ENCODE measurements around the gene POU2F2.
"Not testable (repeated sequence)": the region's sequence is repeated elsewhere in the genome, so short reads cannot be mapped to it uniquely, and the experiment has no call there.

POU2F2 gene

DNA sequence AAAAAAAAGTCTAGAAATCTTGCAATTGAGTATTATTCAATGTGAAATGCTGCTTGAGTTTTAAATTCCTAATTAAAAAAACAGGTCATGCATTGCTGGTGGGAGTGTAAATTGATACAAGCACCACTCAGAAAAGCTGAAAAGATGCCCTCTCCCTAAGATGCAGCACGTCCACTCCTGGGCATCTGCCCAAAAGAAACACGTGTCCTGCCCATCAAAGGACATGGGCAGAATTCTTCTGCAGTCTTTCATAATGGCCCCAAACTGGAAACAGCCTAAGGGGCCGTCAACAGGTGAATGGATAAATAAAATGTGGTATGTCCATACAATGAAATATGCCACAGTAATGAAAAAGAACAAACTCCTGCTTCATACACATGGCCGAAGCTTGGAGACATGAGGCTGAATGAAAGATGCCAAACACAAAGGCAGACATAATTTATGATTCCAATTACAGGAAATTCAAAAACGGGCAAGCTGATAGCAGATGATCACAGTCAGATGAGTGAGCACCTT is 7.8 kb downstream of the POU2F2 start:
- no peak for DNase-seq

DNA sequence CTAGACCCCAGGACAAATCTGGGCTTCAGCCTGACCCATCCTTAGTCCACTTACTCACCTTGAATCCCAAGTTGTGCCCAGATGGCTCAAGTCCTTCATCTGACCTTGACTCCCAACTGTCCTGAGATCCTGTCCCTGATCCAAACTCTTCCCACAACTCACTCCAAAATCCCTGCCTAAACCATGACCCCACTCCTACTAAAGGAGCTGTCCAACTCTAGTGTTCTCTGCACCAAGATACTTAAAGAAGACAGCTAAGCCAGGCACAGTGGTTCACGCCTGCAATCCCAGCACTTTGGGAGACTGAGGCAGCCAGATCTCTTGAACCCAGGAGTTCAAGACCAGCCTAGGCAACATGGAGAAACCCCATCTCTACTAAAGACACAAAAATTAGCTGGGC is 8.5 kb downstream of the POU2F2 start:
- no peak for DNase-seq

DNA sequence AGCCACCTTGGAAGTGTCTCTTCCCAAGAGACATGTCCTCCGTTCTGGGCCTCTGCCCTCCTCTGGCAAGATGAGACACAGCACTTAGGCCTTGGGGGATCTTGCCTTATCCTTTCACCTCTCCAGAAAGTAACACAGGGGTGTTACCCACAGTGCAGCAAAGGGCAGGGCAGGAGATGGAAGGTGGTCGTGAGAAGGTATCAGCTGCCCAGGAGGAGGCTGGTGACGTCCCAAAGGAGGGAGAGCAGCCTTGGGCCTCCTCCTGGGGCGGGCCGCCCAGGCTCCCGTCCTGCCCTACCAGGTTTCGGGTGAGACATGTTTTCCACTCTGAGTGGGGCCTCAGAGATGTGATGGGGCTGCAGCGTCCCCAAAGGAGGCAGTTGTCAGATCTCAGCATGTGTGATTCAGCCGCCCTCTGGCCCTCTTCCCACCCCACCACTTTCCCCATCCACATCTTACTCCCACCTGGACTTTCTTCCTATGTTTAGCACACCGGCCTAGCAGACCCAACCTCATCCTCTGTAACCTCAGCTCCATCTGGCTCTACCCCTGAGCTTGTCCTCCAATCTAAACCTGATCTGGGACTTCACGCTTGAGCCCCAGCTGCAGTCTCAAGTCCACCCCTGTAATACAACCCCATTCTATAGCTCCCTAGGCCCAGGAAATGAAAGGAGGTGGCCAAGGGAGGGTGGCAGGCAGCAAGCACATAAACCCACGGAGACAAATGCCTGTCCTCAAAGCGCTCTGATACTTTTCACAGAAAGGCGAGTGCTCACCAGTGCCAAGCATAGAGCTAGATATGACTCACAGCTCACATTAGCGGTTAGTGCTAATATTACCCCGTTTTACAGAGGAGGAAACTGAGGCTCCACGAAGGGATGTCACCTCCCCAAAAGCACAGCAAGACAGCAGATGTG is 9.3 kb downstream of the POU2F2 start:
- DNase-seq: no peak

- DNase-seq: no peak
Measured at GRCh38 chr19:42121656-42122069, 10.6 kb downstream of the POU2F2 start.

DNA sequence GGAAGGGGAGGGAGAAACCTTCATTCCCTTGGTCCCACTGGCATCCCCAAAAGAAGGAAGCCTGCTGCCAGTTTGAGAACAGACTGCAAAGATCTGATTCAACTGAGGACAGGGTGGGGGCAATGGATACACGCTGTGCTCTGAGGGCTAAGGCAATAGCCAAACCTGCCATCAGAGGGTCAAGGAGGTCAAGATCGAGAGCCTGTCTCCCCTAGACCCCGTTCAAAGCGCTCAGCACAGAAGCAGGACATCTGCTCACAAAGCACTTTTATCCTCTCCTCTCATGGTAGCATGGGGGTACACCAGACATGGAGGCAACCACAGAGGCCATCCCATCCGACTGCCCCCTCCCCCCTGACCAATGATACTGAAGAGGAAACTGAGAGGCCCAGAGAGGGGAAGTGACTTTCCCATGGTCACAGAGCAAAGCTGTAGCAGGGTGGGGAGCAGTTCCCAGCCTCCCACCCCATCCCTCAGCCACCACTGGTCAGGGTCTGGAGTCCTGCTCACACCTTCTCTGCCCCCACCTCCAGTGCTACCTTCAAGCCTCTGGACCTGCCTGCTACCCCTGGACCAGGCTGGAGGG is 11.1 kb downstream of the POU2F2 start:
- no peak for DNase-seq

DNA sequence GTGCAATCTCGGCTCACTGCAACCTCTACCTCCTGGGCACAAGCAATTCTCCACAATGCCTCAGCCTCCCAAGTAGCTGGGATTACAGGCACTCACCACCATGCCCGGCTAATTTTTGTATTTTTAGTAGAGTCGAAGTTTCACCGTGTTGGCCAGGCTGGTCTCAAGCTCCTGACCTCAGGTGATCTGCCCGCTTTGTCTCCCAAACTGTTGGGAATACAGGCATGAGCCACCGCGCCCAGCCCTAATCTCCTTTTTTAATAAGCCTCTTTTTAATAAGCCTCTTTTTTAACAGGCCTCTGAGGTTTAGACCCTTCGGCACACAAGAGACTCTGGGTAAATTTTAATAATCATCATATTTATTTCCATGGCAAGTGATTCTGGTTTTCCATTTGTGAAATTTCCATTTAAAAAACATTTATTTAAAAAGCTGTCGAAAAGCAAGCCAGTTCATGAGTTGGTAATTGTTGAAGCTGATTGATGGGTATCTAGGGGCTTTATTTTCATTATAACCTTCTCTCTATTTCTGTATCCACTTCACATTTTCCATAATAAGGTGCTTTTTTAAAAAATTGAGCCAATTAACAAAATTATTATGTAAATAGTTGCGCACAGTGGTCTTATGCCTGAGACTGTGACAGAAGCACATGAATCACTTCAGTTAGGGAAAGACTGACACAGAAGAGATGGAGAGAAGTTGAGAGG is 11.8 kb downstream of the POU2F2 start:
- DNase-seq: no peak

DNA sequence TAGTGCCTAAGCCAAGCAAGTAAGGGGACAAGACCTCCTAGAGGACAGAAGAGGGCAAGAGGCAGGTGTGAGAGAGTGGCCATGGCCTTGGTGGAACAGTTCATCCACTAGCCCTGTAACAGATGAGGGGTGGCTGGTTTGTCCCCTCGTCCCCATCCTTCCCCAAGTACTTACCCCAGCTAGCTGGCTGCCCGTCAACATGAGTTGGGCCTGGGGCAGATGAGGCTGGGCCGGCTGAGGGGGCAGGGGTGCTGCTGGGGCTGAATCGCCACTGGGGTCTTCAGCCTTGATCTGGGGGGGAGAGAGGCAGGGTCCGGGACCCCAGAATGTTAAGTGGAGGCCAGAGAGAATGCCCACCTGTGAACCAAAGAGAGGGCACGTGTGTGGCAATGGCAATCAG is 15.2 kb downstream of the POU2F2 start:
- DNase-seq: no peak

GRCh38 chr19:42116308-42117075 is 15.8 kb downstream of the POU2F2 start:
- DNase-seq: no peak

GRCh38 chr19:42115705-42116104 is 16.5 kb downstream of the POU2F2 start:
- DNase-seq: no peak

DNA sequence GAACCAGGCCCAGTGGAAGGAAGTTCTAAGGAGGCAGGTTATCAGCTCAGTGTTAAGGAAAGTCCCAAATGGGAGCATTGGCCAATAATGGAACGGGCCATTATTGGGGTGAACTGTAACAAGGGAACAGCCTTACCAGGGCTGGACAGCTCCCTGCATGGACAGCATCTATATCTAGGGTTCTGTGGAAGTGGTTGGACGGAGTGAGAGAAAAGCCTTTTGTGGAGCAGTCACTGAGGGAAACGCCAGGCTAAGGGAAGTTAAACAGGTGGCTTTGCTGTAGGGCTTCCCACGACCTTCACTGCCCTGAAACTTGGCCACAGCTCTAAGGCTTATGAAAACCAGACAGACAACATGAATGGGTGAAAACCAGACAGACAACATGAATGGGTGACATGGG is 17.0 kb downstream of the POU2F2 start:
- DNase-seq: no peak

DNA sequence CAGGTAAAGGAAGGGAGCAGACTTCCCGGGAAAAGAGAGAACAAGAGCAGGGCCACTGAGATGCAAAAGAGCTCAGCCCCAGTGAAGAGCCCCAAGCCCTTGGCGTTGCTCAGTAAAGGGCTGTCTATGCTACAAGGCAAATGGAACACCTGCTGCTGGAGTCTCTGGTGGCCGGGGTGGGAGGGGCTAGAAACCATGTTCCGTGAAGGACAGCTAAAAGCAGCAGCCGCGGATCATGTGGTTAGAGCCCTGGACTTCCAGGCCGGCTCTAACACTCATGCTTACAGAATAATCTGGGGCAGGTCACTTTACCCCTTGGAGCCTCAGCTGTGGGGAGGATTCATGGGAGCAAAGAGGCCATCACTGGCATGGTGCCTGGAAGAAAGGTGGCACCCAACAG is 17.8 kb downstream of the POU2F2 start:
- DNase-seq: peak; percentile 88

GRCh38 chr19:42113641-42114348 is 18.5 kb downstream of the POU2F2 start:
- peak; percentile 69 for DNase-seq

DNA sequence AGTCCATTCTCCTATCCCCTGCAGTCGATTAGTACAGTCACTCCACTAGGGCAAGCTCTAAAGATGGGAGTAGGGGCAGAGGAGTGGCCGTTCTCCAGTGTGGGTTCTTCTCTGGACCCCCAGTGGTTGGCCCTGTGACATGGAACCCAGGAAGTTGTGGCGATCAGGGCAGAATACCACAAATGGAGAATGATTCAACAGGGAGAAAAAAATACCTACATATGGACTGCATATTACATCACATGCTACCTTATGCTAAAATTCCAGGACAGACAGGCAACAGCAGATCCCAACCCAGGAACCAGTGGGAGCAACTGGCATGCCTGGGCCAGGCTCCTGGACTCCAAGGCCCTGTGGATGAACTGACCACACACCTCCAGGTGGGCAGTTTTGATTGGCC is 20.4 kb downstream of the POU2F2 start:
- no peak for DNase-seq

DNA sequence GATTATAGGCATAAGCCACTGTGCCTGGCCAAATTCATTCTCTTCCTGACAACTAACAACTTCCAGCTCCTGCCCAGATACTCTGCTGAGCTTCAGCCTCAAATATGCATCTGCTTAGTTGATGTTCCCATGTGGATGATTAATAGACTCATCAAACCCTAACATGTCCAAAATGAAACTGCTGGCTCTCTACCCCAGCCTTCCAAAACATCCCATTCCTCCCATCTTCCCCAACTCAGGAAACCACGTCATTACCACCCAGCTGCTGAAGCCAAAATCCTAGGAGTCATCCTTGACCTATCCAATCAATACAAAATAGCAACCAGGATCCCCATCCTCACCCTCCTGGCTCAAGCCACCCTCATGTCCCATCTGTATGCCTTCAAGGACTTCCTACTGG is 20.9 kb downstream of the POU2F2 start:
- no peak for DNase-seq

- no peak for DNase-seq
Measured at GRCh38 chr19:42110658-42111057, 21.6 kb downstream of the POU2F2 start.

DNA sequence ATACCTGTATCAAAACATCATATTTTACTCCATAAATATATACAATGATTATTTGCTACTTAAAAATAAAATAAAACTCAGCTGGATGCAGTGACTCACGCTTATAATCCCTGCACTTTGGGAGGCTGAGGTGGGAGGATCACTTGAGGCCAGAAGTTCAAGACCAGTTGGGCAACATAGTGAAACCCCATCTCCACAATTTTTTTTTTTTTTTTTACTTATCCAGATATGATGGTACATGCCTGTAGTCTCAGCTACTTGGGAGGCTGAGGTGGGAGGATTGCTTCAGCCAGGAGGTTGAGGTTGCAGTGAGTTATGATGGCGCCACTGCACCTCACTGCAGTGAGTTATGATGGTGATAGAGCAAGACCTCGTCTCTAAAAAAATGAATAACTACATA is 22.4 kb downstream of the POU2F2 start:
- DNase-seq: no peak

DNA sequence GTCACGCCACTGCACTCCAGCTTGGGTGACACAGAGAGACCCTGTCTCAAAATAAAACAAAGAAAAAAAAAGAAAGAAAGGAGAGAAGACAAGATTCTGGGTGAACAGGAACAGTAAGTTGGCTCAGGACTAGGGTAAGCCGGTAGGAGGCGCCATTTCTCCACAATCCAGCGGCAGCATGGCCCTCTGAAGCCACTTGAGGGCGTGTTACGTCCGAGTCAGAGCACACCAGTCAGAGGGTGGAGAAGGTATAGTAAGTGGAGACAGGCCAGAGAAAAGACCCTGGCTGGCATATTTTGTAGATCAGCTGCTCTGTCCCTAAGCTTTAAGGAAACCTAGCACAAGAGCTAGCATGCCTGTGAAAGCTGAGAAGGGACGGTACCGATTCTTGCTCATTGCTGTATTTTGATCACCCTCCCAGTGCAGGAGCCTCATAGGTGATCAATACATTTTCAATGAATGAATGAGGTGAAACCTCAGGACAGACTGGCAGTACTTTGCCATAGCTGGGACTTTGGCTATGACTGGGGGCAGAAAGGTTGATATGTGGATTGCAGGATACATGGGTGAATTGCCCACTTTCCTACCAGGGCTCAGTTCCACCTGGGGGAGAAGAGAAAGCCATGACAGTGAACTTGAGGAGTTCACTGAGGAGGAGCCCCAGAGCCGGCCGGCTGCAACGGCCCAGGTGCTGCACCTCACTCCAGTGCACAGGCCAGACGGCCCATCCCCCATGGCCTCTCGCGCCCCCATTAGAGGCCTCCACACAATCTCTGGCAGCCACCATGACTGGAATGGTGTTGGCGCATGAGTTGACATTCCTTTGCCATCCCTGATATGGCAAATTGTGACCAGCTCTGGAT is 23.5 kb downstream of the POU2F2 start:
- DNase-seq: peak; percentile 85

GRCh38 chr19:42105368-42105767 is 26.9 kb downstream of the POU2F2 start:
- DNase-seq: no peak

- no peak for DNase-seq
Measured at GRCh38 chr19:42102877-42103276, 29.4 kb downstream of the POU2F2 start.

DNA sequence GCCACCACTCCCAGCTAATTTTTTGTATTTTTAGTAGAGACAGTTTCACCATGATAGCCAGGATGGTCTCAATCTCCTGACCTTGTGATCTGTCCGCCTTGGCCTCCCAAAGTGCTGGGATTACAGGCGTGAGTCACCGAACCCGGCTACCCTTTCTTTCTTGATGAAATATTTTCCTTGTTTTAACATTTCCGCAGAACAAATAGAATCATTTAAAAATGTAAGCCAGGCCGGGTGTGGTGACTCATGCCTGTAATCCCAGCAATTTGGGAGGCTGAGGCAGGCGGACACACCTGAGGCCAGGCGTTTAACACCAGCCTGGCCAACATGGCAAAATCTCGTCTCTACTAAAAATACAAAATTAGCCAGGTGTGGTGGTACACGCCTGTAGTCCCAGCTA is 32.0 kb downstream of the POU2F2 start:
- DNase-seq: not testable (repeated sequence)

DNA sequence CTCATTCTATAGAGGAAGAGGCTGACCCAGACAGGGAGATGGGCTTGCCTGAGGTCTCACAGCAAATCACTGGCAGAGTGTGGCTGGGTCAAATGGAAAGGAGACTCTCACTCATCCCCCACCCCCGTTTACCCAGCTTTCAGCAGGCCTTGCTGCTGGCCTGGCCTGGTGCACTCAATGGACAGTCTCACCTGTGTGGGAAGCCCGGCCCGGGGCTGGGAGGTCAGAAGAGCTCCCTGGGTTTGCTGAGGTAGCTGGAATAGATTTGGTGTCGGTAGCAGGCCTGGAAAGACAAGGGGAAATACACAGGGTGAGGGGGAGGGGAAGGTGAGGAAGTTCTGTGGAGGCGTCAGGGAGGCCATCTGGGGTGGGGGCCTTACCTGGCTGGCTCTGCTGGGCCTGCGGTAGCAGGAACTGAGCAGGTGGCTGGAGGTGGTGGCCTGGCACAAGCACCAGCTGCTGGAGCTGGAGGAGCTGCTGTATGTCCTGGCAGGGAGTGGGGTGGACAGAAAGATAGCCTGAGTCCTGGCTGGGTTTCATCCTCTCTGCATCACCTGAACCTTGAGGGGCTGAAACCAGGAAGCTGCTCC is 32.8 kb downstream of the POU2F2 start:
- DNase-seq: no peak

Data from NCI-H146 (cell line).